Transverse colon (tissue), 4 donors: ENCODE data around the gene PRKCA. TPM values are rescaled to one million over a fixed set of nuclear protein-coding genes. Genes with fewer than 3 reads are reported as not detected.

Experiments used
- DNase-seq: peaks from one replicate; pipeline ENCODE4 v3.0.0-alpha.2; 2019
- H3K27ac ChIP-seq, 4 donors: fragments of 200-600 bp; sonication (generic); 2 replicates each; pipeline ENCODE4 v1.5.1; 2016 to 2018; ENCODE audit warnings: inconsistent platforms in 4 of 4
- H3K27me3 ChIP-seq: fragments of 200-600 bp; sonication (generic); 2 replicates; pipeline ENCODE4 v1.5.1; 2017; ENCODE audit warnings: inconsistent platforms
- H3K36me3 ChIP-seq, 4 donors: fragments of 200-600 bp; sonication (generic); 2 replicates each; pipeline ENCODE4 v1.5.1; 2017 to 2019; ENCODE audit warnings: inconsistent platforms in 4 of 4
- H3K4me1 ChIP-seq, 4 donors: fragments of 200-600 bp; sonication (generic); 2 replicates each; pipeline ENCODE4 v1.5.1; 2017 to 2020; ENCODE audit warnings: inconsistent platforms in 4 of 4
- H3K4me3 ChIP-seq, 4 donors: fragments of 200-600 bp; sonication (generic); 1 replicate in 1 of 4; 2 replicates in 3 of 4; pipeline versions ENCODE4 v1.5.1 to v1.6.1; 2017 to 2019; ENCODE audit warnings: inconsistent platforms in 4 of 4
- H3K9me3 ChIP-seq, 2 donors: fragments of 200-600 bp; sonication (generic); 2 replicates each; pipeline ENCODE4 v1.5.1; 2017 to 2019; ENCODE audit warnings: inconsistent platforms in 2 of 2
- CTCF ChIP-seq, 5 experiments: fragments of 200-600 bp in 3 of 5; fragments of 450-650 bp in 2 of 5; sonication (generic) in 3 of 5; IDR thresholded peaks; 1 replicate in 2 of 5; 2 replicates in 3 of 5; pipeline ENCODE4 v1.5.1; 2016 to 2017; ENCODE audit warnings: antibody characterized with exemption in 5 of 5, inconsistent platforms in 3 of 5, mild to moderate bottlenecking in 2 of 5, moderate library complexity in 1 of 5
- EP300 ChIP-seq: sonication (generic); formaldehyde crosslinking; IDR thresholded peaks from one replicate; pipeline ENCODE4 v1.6.1; 2017; ENCODE audit warnings: antibody characterized with exemption, low read depth
- POLR2A ChIP-seq: fragments of 450-650 bp; IDR thresholded peaks from one replicate; pipeline ENCODE4 v1.6.1; 2016; ENCODE audit warnings: antibody characterized with exemption, mild to moderate bottlenecking, moderate library complexity
- POLR2AphosphoS5 ChIP-seq, 3 donors: sonication (generic); formaldehyde crosslinking; IDR thresholded peaks; one replicate each; pipeline ENCODE4 v1.6.1; 2016; ENCODE audit warnings: antibody characterized with exemption in 3 of 3
- WGBS, 2 donors: methylation state at CpG; one replicate each; pipeline ENCODE4 v1.1.5; 2018; ENCODE audit warnings: low coverage in 1 of 2; 5-methylcytosine and 5-hydroxymethylcytosine counted together
- in situ Hi-C, 4 donors: fragments of 200-750 bp; cut with MboI; loops; one replicate each; pipeline versions ENCODE4 v1.15.0 to v1.15.1; 2017; ENCODE audit warnings: low sequenced_read_pairs in 3 of 4, low pct_ligation_motif_present in 1 of 4, low pct_unique_long_range_greater_than_20kb in 1 of 4
- intact Hi-C: fragments of 100-400 bp; cut with DNase I; formaldehyde crosslinking; loops from one replicate; pipeline ENCODE4 v1.15.1; 2023; ENCODE audit warnings: low total_unique reads
- total RNA-seq, 4 donors: library from RNA; depleted of rRNA; stranded (reverse); fragments of >200 nt; gene quantifications; one replicate each; pipeline ENCODE4 v1.1.0, GENCODE V29; 2016

Gene PRKCA
- total RNA-seq, 4 donors from 2014 or later = 16.1 to 49.7 (median 31.7) TPM

- Histone ChIP-seq H3K36me3 (no peaks in the 10 kb centered on the region), H3K27me3 (no peaks in the 10 kb centered on the region), H3K9me3 (no peaks in the 10 kb centered on the region), H3K27ac (peak overlapping the region in 1 of 4 donors; percentile 10), H3K4me3 (no peak overlapping the region), H3K4me1 (no peaks in the 10 kb centered on the region)
- peak; percentile 13 for DNase-seq
- in situ Hi-C loops = no loop called here
- WGBS, 2 donors = 81 to 100% methylated on average over 2 to 10 of the region's 10 CpGs
- TF ChIP-seq EP300 (no peak), CTCF (IDR thresholded peaks at IDR 0.05) (no peak), POLR2AphosphoS5 (IDR thresholded peaks at IDR 0.05) (no peak), POLR2A (no peak)
- intact Hi-C loops = no loop called here
Observed at GRCh38 chr17:66799849-66800537, 497.6 kb downstream of the PRKCA start.

- 86 to 88% methylated on average over 11 to 19 of the region's 19 CpGs for WGBS, 2 donors
- Histone ChIP-seq H3K4me3 (no peak overlapping the region), H3K27me3 (no peaks in the 10 kb centered on the region), H3K27ac (no peak overlapping the region), H3K9me3 (no peaks in the 10 kb centered on the region), H3K4me1 (no peaks in the 10 kb centered on the region), H3K36me3 (no peaks in the 10 kb centered on the region)
- intact Hi-C loops (no loop called here), in situ Hi-C loops (no loop called here)
- DNase-seq = no peak
- TF ChIP-seq POLR2AphosphoS5 (IDR thresholded peaks at IDR 0.05) (no peak), POLR2A (no peak), CTCF (IDR thresholded peaks at IDR 0.05) (no peak), EP300 (no peak)
Observed at GRCh38 chr17:66803474-66803951, 501.1 kb downstream of the PRKCA start.

GRCh38 chr17:66805567-66805966 lies 503.2 kb downstream of the PRKCA start:
- TF ChIP-seq POLR2AphosphoS5 (IDR thresholded peaks at IDR 0.05) (no peak), EP300 (no peak), POLR2A (no peak)
- Histone ChIP-seq H3K9me3 (no peaks in the 10 kb centered on the region), H3K4me1 (no peaks in the 10 kb centered on the region), H3K27me3 (no peaks in the 10 kb centered on the region), H3K27ac (no peak overlapping the region), H3K4me3 (no peak overlapping the region), H3K36me3 (no peaks in the 10 kb centered on the region)
- no peak for DNase-seq
- 68% methylated on average over 9 of the region's 10 CpGs; no CpG with 5 or more reads in 1 of the 2 donors for WGBS, 2 donors
- intact Hi-C loops = no loop called here
- in situ Hi-C loops = no loop called here

DNA sequence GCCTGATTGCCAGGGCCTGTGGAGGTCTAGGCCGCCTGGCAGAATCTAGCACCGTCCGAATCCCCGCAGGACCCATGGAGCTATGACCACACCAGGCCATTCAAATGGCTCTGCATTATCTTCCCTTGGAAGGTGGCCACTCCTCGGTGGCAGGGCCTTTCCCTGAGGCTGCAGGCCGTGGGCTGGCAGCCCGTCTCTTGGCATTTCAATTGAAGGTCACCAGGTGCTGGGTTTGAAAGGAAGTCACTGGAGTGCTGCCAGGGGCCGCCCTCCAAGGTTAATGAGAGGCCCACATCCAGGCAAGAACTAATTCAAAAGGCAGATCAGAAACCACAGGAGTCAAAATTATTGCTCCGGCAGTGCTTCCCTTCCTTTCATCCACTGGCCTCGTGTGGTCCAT lies 504.8 kb downstream of the PRKCA start:
- 68% methylated on average over 10 of the region's 10 CpGs; no CpG with 5 or more reads in 1 of the 2 donors for WGBS, 2 donors
- in situ Hi-C loops (no loop called here), intact Hi-C loops (no loop called here)
- DNase-seq = no peak
- Histone ChIP-seq H3K27ac (no peak overlapping the region), H3K4me3 (no peak overlapping the region), H3K4me1 (no peaks in the 10 kb centered on the region), H3K9me3 (no peaks in the 10 kb centered on the region), H3K27me3 (no peaks in the 10 kb centered on the region), H3K36me3 (no peaks in the 10 kb centered on the region)
- TF ChIP-seq POLR2AphosphoS5 (IDR thresholded peaks at IDR 0.05) (no peak), EP300 (no peak), POLR2A (no peak), CTCF (IDR thresholded peaks at IDR 0.05) (no peak)

- Histone ChIP-seq H3K4me3 (no peak overlapping the region), H3K27me3 (no peaks in the 10 kb centered on the region), H3K36me3 (no peaks in the 10 kb centered on the region), H3K27ac (no peak overlapping the region), H3K9me3 (no peaks in the 10 kb centered on the region), H3K4me1 (no peaks in the 10 kb centered on the region)
- in situ Hi-C loops (no loop called here), intact Hi-C loops (no loop called here)
- no peak for DNase-seq
- 76% methylated on average over 5 of the region's 5 CpGs; no CpG with 5 or more reads in 1 of the 2 donors for WGBS, 2 donors
- no peak for TF ChIP-seq POLR2AphosphoS5 (IDR thresholded peaks at IDR 0.05)
- TF ChIP-seq EP300 = no peak
Observed at GRCh38 chr17:66809408-66809807, 507.0 kb downstream of the PRKCA start.
